ENCODE measurements around the gene EFCC1.

EFCC1 gene

GRCh38 chr3:128988286-128988685 is 12.8 kb upstream of the EFCC1 start:
- peaks cover 3% of the 10 kb centered on the region for H3K27me3 Mint-ChIP-seq (ENCODE audit: low read depth)
- H3K4me1 Mint-ChIP-seq (ENCODE audit: low read depth) = peaks cover under 1% of the 10 kb centered on the region
- no peak overlapping the region for H3K27ac Mint-ChIP-seq
- no peaks in the 10 kb centered on the region for H3K9me3 Mint-ChIP-seq
- no peak overlapping the region for H3K4me3 Mint-ChIP-seq
- H3K36me3 Mint-ChIP-seq (ENCODE audit: low read depth) = no peaks in the 10 kb centered on the region

GRCh38 chr3:128991355-128991895 is 9.7 kb upstream of the EFCC1 start:
- Mint-ChIP-seq H3K36me3 (ENCODE audit: low read depth) (no peaks in the 10 kb centered on the region), H3K9me3 (no peaks in the 10 kb centered on the region), H3K4me3 (no peak overlapping the region), H3K27ac (no peak overlapping the region), H3K27me3 (ENCODE audit: low read depth) (no peaks in the 10 kb centered on the region), H3K4me1 (ENCODE audit: low read depth) (peaks cover 19% of the 10 kb centered on the region)

- Mint-ChIP-seq H3K4me3 (no peak overlapping the region), H3K9me3 (no peaks in the 10 kb centered on the region), H3K27ac (peak overlapping the region; percentile 41), H3K27me3 (ENCODE audit: low read depth) (peaks cover under 1% of the 10 kb centered on the region), H3K36me3 (ENCODE audit: low read depth) (no peaks in the 10 kb centered on the region), H3K4me1 (ENCODE audit: low read depth) (peaks cover 19% of the 10 kb centered on the region)
These were observed 8.1 kb upstream of the EFCC1 start for GRCh38 chr3:128992926-128993460.

- H3K9me3 Mint-ChIP-seq = no peaks in the 10 kb centered on the region
- peaks cover 7% of the 10 kb centered on the region for H3K27me3 Mint-ChIP-seq (ENCODE audit: low read depth)
- H3K4me1 Mint-ChIP-seq (ENCODE audit: low read depth) = peaks cover 22% of the 10 kb centered on the region
- peak within 1 kb of the TSS; percentile 83 for H3K4me3 Mint-ChIP-seq
- no peaks in the 10 kb centered on the region for H3K36me3 Mint-ChIP-seq (ENCODE audit: low read depth)
- peak within 1 kb of the TSS; percentile 46 for H3K27ac Mint-ChIP-seq
These were observed 7.5 kb upstream of the EFCC1 start, which contains the start of gene CFAP92 for GRCh38 chr3:128993461-128994172. CFAP92 (minus strand) TSS chr3:128994076; CDS start chr3:128993304, 772 bp downstream.

- H3K4me3 Mint-ChIP-seq = peak overlapping the region; percentile 83
- peaks cover 12% of the 10 kb centered on the region for H3K27me3 Mint-ChIP-seq (ENCODE audit: low read depth)
- H3K9me3 Mint-ChIP-seq = no peaks in the 10 kb centered on the region
- no peaks in the 10 kb centered on the region for H3K36me3 Mint-ChIP-seq (ENCODE audit: low read depth)
- peak overlapping the region; percentile 46 for H3K27ac Mint-ChIP-seq
- H3K4me1 Mint-ChIP-seq (ENCODE audit: low read depth) = peaks cover 25% of the 10 kb centered on the region
These were observed 7.0 kb upstream of the EFCC1 start for GRCh38 chr3:128994173-128994512.

- peaks cover 25% of the 10 kb centered on the region for H3K4me1 Mint-ChIP-seq (ENCODE audit: low read depth)
- peak overlapping the region; percentile 83 for H3K4me3 Mint-ChIP-seq
- no peaks in the 10 kb centered on the region for H3K9me3 Mint-ChIP-seq
- peak overlapping the region; percentile 46 for H3K27ac Mint-ChIP-seq
- peaks cover 17% of the 10 kb centered on the region for H3K27me3 Mint-ChIP-seq (ENCODE audit: low read depth)
- no peaks in the 10 kb centered on the region for H3K36me3 Mint-ChIP-seq (ENCODE audit: low read depth)
These were observed 6.2 kb upstream of the EFCC1 start for GRCh38 chr3:128994581-128995546.

- Mint-ChIP-seq H3K4me3 (no peak overlapping the region), H3K9me3 (no peaks in the 10 kb centered on the region), H3K27ac (no peak overlapping the region), H3K36me3 (ENCODE audit: low read depth) (no peaks in the 10 kb centered on the region), H3K27me3 (ENCODE audit: low read depth) (peaks cover 26% of the 10 kb centered on the region), H3K4me1 (ENCODE audit: low read depth) (peaks cover 25% of the 10 kb centered on the region)
These were observed 5.4 kb upstream of the EFCC1 start for GRCh38 chr3:128995737-128996136.

- Mint-ChIP-seq H3K36me3 (ENCODE audit: low read depth) (no peaks in the 10 kb centered on the region), H3K27me3 (ENCODE audit: low read depth) (peaks cover 29% of the 10 kb centered on the region), H3K4me1 (ENCODE audit: low read depth) (peaks cover 25% of the 10 kb centered on the region)
These were observed 4.9 kb upstream of the EFCC1 start for GRCh38 chr3:128996200-128996599.

GRCh38 chr3:128996726-128997125 is 4.4 kb upstream of the EFCC1 start:
- Mint-ChIP-seq H3K4me1 (ENCODE audit: low read depth) (peaks cover 25% of the 10 kb centered on the region), H3K27ac (no peak overlapping the region), H3K4me3 (no peak overlapping the region)

More at GRCh38 chr3:128996200-128996599, 4.9 kb upstream of the EFCC1 start:
- H3K9me3 Mint-ChIP-seq = no peaks in the 10 kb centered on the region
- no peak overlapping the region for H3K4me3 Mint-ChIP-seq
- no peak overlapping the region for H3K27ac Mint-ChIP-seq

GRCh38 chr3:128997486-128998133 is 3.5 kb upstream of the EFCC1 start:
- no peak overlapping the region for H3K4me3 Mint-ChIP-seq
- no peaks in the 10 kb centered on the region for H3K9me3 Mint-ChIP-seq
- H3K36me3 Mint-ChIP-seq (ENCODE audit: low read depth) = no peaks in the 10 kb centered on the region
- peaks cover 35% of the 10 kb centered on the region for H3K27me3 Mint-ChIP-seq (ENCODE audit: low read depth)
- H3K27ac Mint-ChIP-seq = no peak overlapping the region
- peaks cover 30% of the 10 kb centered on the region for H3K4me1 Mint-ChIP-seq (ENCODE audit: low read depth)

More at GRCh38 chr3:128996726-128997125, 4.4 kb upstream of the EFCC1 start:
- Mint-ChIP-seq H3K9me3 (no peaks in the 10 kb centered on the region), H3K27me3 (ENCODE audit: low read depth) (peaks cover 29% of the 10 kb centered on the region), H3K36me3 (ENCODE audit: low read depth) (no peaks in the 10 kb centered on the region)

GRCh38 chr3:128998561-128998960 is 2.5 kb upstream of the EFCC1 start:
- H3K27ac Mint-ChIP-seq = no peak overlapping the region
- H3K27me3 Mint-ChIP-seq (ENCODE audit: low read depth) = peaks cover 45% of the 10 kb centered on the region
- H3K4me1 Mint-ChIP-seq (ENCODE audit: low read depth) = peaks cover 33% of the 10 kb centered on the region
- no peak overlapping the region for H3K4me3 Mint-ChIP-seq
- no peaks in the 10 kb centered on the region for H3K9me3 Mint-ChIP-seq
- no peaks in the 10 kb centered on the region for H3K36me3 Mint-ChIP-seq (ENCODE audit: low read depth)

- Mint-ChIP-seq H3K4me1 (ENCODE audit: low read depth) (peaks cover 33% of the 10 kb centered on the region), H3K27me3 (ENCODE audit: low read depth) (peaks cover 47% of the 10 kb centered on the region), H3K27ac (no peak overlapping the region)
These were observed 2.0 kb upstream of the EFCC1 start for GRCh38 chr3:128999102-128999501.

GRCh38 chr3:129000742-129001100 is 383 bp upstream of the EFCC1 start:
- Mint-ChIP-seq H3K9me3 (no peaks in the 10 kb centered on the region), H3K4me1 (ENCODE audit: low read depth) (peaks cover 33% of the 10 kb centered on the region), H3K36me3 (ENCODE audit: low read depth) (peaks cover 5% of the 10 kb centered on the region), H3K4me3 (no peak overlapping the region), H3K27me3 (ENCODE audit: low read depth) (peaks cover 52% of the 10 kb centered on the region), H3K27ac (no peak overlapping the region)

More at GRCh38 chr3:128999102-128999501, 2.0 kb upstream of the EFCC1 start:
- H3K4me3 Mint-ChIP-seq = no peak overlapping the region
- no peaks in the 10 kb centered on the region for H3K36me3 Mint-ChIP-seq (ENCODE audit: low read depth)
- no peaks in the 10 kb centered on the region for H3K9me3 Mint-ChIP-seq
